Measurements from ENCODE around the gene ARHGAP15.

Gene ARHGAP15

GRCh38 chr2:143229952-143230351 is 100.7 kb downstream of the ARHGAP15 start:
- DNase-seq: no peak

- no peak for DNase-seq
Observed at GRCh38 chr2:143230506-143231253, 101.5 kb downstream of the ARHGAP15 start.

GRCh38 chr2:143231254-143231645 is 102.0 kb downstream of the ARHGAP15 start:
- no peak for DNase-seq

GRCh38 chr2:143237146-143237777 is 108.0 kb downstream of the ARHGAP15 start:
- no peak for DNase-seq

- DNase-seq: no peak
Observed at GRCh38 chr2:143241403-143242088, 112.3 kb downstream of the ARHGAP15 start.

- no peak for DNase-seq
Observed at GRCh38 chr2:143246246-143246645, 117.0 kb downstream of the ARHGAP15 start.

GRCh38 chr2:143246815-143247744 is 117.9 kb downstream of the ARHGAP15 start:
- no peak for DNase-seq

- DNase-seq: no peak
Observed at GRCh38 chr2:143248631-143249030, 119.4 kb downstream of the ARHGAP15 start.

GRCh38 chr2:143251681-143252080 is 122.5 kb downstream of the ARHGAP15 start:
- no peak for DNase-seq

- no peak for DNase-seq
Observed at GRCh38 chr2:143252138-143252907, 123.1 kb downstream of the ARHGAP15 start.

GRCh38 chr2:143254110-143254509 is 124.9 kb downstream of the ARHGAP15 start:
- DNase-seq: no peak

GRCh38 chr2:143255086-143255485 is 125.9 kb downstream of the ARHGAP15 start:
- DNase-seq: no peak

- DNase-seq: no peak
Observed at GRCh38 chr2:143255899-143256298, 126.7 kb downstream of the ARHGAP15 start.

- no peak for DNase-seq
Observed at GRCh38 chr2:143258126-143258892, 129.1 kb downstream of the ARHGAP15 start.

GRCh38 chr2:143259368-143259958 is 130.2 kb downstream of the ARHGAP15 start:
- peak; percentile 74 for DNase-seq

- DNase-seq: no peak
Observed at GRCh38 chr2:143261986-143262385, 132.8 kb downstream of the ARHGAP15 start.

GRCh38 chr2:143262389-143262788 is 133.2 kb downstream of the ARHGAP15 start:
- no peak for DNase-seq

- DNase-seq: no peak
Observed at GRCh38 chr2:143263066-143263625, 133.9 kb downstream of the ARHGAP15 start.

GRCh38 chr2:143264851-143265250 is 135.6 kb downstream of the ARHGAP15 start:
- no peak for DNase-seq

- DNase-seq: no peak
Observed at GRCh38 chr2:143279672-143280071, 150.5 kb downstream of the ARHGAP15 start.

Data from midbrain (tissue), 1 donor.